HK-2 (cell line): ENCODE data around the gene GRB10.
"Not testable (repeated sequence)": the region's sequence is repeated elsewhere in the genome, so short reads cannot be mapped to it uniquely, and the experiment has no call there.

Experiments
- DNase-seq: peaks from one replicate; pipeline ENCODE4 v3.0.0-alpha.2; 2018; ENCODE audit not compliant: unreplicated experiment

GRB10 gene

GRCh38 chr7:50607524-50608125, 175.1 kb downstream of the GRB10 start:
- no peak for DNase-seq

GRCh38 chr7:50605059-50605458, 177.6 kb downstream of the GRB10 start:
- no peak for DNase-seq

DNA sequence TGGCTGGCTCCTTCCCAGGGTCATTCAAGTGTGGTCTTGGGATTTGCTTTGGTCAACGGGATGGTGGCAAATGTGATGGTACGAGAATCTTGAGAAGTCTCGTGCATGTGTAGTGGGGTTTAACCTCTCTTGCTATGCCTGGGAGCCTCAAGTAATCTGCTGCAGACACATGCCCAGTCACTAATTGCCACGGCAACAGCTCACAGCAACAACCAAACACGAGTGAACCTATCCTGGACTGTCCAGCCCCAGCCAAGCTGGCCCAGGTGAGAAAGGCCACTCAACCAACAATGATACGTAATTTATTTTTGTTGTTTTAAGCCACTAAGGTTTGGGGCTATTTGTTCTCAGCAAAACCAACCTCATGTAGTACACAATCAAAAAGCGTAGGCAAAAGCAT, 179.4 kb downstream of the GRB10 start:
- no peak for DNase-seq

DNA sequence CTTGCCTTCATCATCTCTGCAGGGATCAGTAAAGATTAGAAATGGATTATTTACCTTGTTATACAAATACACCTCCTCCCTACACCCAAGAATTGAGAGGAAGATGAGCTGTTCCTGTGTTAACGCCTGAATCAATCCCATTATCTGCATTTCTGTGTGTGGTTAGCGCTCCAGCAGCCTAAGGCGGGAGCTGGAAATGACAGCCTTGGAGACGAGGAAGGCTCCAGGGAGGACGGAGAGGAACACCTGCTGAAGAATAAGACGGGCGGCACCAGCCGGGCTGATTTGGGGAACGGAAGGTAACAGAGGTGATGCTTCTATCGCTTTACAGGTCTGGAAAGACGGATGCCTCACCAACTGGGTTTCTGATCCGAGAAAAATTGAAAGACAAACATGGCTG, 183.3 kb downstream of the GRB10 start:
- DNase-seq, result no peak

DNA sequence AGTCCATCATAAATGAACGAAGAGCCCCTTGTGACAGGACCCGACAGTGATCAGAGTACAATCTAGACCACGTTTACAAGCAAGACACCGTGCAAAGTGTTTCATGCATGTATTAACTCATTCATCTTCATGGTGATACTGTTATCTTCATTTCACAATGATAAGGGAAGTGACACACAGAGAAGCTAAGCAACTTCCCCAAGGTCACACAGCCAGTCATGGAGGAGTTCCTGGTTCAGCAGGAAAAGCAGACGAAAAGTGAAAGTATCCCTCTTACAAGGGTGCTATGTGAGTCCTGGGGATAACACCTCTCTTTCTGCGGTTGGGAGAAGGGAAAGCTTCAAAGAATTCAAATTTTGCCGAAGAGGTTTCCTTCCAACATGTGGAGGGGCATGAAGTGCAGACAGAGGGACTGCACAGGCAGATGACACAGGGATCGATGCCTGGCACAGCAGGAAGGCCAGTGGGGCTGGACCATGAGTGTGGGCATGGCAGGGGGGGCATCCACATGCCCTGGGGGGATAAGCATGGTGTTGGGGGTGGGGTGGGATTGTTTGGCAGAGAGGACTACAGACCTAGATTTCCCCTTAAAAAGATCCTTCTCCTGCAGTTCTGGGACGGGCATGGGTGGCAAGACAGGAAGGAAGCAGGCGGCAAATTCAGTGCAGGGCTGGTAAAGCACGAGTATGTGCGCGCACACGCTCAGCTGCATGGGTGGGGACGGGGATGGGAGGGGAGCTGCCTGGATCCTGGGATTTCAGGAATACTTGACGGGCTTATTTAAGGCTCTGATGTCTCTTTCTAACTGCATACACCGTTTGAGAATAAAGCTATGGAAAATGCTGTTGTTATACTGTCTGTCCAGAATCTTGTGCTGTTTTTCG, 184.0 kb downstream of the GRB10 start:
- DNase-seq, result no peak

- DNase-seq, result no peak
These were observed 186.2 kb downstream of the GRB10 start for GRCh38 chr7:50596484-50596883.

DNA sequence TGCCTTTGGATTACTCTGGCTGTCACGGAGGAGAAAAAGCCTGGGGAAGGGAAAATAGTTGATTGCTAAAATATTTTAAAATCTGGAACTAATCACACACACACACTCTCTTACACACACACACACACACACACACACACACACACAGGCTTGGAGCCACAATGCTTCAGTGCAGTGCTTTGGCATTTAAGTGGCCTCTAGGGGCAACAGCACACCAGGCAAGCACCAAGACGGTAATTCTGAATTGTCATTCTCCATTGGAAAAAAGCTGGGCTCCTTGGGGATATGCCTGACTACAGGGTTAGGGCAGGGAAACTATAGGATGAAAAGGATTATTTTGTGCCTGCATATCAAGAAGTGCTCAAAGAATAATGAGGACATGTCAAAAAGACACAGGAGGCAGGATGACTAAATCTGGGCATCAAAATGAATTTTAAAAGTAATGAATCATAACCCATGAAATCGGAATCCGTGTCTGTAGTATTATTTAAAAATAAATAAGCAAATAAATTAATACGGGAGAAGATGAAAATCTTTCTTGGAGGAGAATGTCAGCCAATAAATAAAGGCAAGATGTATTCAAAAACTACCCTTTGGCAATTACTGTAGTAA, 187.1 kb downstream of the GRB10 start:
- DNase-seq, result peak; percentile 16

DNA sequence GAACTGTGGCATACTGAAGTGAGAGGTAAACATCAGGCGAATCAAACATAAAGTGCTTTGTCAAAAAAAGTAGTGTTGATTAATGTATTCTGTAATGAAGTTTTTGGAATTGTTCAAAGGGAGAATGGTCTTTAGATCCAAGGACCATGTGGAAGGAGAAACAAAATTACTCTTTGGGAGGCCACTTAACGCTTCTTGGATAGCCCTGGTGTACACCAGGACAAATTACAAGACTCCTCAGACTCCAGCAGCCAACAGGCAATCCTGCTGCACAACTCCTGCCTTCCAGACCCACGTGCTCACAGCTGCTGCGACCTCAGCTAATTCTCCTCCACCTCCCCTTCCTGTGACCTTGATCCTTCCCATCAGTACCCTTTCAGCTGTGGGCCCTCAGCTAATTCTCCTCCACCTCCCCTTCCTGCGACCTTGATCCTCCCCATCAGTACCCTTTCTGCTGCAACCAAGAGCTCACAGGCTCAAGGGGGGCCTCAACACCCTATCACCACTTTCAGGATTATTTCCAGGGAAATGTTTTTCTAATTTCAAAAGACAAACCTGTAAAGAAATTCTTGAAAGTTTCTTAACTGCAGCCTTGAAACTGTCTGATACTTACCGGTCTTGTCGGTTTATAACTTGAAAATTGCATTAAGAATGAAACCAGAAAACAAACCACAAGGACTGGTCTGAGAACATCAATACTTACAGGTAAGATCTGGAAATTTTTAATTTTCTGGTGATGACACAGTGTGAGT, 187.8 kb downstream of the GRB10 start:
- DNase-seq, result no peak

DNA sequence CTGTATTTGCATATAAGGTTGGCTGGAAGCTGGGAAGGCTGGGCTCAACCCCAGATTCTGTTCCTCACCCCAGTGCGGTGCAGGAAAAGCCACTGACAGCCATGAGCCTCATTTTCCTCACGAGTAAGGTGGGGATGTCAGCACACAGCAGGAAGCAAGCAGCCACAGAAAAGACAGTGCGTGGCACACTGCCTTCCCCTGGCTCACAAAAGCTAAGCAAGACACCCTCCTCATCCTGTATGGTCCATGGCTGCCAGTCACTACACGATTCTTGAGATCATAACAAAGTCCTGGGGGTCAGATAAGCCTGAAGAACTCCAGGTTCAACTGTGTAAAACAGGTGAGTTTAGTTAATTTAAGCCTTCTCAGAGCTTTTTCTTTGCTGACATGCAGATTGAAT, 188.6 kb downstream of the GRB10 start:
- no peak for DNase-seq

- no peak for DNase-seq
These were observed 189.8 kb downstream of the GRB10 start for GRCh38 chr7:50592940-50593339.

DNA sequence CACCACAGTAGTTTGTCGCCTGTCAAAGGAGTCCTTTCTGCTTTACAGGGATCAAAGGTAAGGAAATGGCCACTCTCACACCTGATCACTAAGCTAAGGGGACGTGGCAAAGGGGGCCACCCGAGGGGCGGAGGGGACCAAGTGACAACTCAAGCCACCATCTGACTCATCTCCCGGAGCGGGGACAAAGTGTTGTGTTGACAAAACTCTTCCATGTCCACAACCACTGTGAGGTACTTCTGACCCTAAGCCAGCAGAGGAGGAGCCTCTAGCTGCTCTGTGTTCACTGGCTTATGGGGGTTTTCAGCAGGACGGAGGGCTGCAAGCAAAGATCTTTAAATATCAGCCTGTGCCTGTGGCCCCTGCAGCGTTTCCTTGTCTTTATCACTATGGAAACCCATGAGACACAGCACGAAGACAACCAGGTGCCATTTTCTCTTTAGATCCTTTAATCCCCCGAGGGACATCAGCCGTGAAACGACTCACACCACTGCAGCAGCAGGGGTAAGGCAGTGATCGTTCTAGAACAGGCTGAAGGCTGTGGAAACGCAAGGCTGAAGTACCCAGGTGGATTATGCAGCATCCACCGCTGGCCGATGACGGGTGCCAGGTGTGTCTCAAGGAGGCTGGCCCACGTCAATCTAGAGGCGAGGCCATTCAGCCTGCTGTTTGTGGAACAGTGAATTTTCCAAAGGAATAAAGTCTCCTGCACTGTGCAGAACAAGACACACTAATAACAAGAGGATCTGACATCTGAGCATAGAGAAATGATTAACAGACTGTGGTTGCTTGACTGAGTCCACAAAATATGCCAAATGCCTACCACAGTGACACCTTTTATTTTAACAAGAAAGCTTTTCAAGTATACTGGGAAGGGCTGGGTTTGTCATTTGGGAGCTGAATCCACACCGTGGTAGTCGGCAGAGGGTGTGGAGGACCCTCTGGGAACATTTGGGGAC, 190.9 kb downstream of the GRB10 start:
- DNase-seq, result peak; percentile 25

GRCh38 chr7:50591098-50591479, 191.6 kb downstream of the GRB10 start:
- DNase-seq, result no peak

GRCh38 chr7:50590535-50590934, 192.2 kb downstream of the GRB10 start:
- DNase-seq, result no peak

DNA sequence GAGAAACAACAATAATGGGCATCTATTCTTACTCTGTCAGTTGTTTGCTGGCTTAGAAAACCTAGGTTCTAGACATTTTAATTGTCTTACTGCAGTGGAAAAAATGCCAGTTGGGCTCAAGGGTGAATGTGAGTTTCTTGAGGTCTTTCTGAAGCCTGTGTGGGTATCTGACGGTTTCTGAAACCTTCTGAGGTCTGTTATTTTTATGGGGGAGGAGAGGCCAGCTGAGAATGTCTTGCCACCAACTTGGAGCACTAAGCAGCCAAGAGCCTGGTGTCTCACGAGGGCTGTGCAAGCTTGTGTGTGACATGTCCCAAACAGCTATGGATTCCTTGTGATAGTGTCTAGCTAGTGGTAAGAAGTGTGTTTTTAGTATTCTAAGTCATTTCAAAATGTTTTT, 193.3 kb downstream of the GRB10 start:
- no peak for DNase-seq

DNA sequence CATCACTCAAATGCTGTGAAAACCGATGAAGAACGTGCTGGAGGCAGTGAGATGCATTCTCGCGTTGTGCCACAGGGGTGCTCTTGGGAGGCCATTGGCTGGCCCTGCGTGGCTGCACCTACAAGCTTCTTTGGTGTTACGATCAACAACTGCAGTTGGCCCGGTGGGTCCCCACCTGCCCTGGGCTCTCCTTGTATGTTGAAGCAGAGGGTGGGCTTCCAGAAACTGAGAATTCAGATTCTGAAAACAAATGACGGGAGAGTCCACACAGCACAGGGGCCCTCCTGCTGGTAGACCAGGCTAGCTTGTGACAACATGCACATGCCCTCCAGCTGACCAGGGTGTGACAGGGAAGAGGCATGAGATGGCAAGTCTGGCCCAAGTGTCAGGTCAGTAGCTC, 193.8 kb downstream of the GRB10 start:
- DNase-seq, result no peak

GRCh38 chr7:50587737-50588136, 195.0 kb downstream of the GRB10 start:
- no peak for DNase-seq

GRCh38 chr7:50584793-50585408, 197.8 kb downstream of the GRB10 start:
- no peak for DNase-seq

- no peak for DNase-seq
These were observed 198.3 kb downstream of the GRB10 start for GRCh38 chr7:50584386-50584785.

- not testable (repeated sequence) for DNase-seq
These were observed 199.4 kb downstream of the GRB10 start for GRCh38 chr7:50583295-50583694.

GRCh38 chr7:50582271-50582670, 200.4 kb downstream of the GRB10 start:
- not testable (repeated sequence) for DNase-seq

DNA sequence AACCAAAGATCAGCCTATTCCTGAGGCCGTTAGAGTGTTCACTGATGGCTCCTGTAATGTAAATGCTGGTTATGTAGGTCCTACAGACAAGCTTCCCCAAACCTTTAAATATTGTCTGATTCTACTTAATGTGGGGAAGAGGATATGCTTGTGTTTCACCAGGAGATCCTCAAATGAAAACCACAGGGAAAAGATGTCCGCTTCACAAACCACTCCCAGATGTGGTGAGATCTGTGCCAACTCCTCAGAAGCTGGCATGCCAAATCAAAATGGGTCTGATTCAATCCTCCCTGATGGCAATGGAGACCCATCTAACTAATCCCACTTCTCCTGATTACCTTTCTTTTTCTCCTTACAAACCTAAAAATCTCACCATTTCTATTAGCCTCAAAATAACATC, 202.0 kb downstream of the GRB10 start:
- DNase-seq, result not testable (repeated sequence)
